Esophagus muscularis mucosa (tissue), 4 donors: ENCODE measurements around the gene MRPS15.
"Not testable (repeated sequence)": the region's sequence is repeated elsewhere in the genome, so short reads cannot be mapped to it uniquely, and the experiment has no call there.

Experiments used
- EP300 ChIP-seq: sonication (generic); formaldehyde crosslinking; IDR thresholded peaks from one replicate; pipeline ENCODE4 v1.6.1; 2017; ENCODE audit warnings: antibody characterized with exemption
- POLR2AphosphoS5 ChIP-seq, 2 donors: sonication (generic); formaldehyde crosslinking; IDR thresholded peaks; one replicate each; pipeline ENCODE4 v1.6.1; 2017; ENCODE audit warnings: antibody characterized with exemption in 2 of 2
- TF ChIP-seq, protein P1 (sequence below), 3 experiments: fragments of 200-600 bp in 2 of 3; fragments of 450-650 bp in 1 of 3; sonication (generic) in 2 of 3; IDR thresholded peaks; one replicate each; pipeline ENCODE4 v1.5.1; 2017 to 2019; ENCODE audit warnings: antibody characterized with exemption in 3 of 3, mild to moderate bottlenecking in 2 of 3, moderate library complexity in 1 of 3

DNA sequence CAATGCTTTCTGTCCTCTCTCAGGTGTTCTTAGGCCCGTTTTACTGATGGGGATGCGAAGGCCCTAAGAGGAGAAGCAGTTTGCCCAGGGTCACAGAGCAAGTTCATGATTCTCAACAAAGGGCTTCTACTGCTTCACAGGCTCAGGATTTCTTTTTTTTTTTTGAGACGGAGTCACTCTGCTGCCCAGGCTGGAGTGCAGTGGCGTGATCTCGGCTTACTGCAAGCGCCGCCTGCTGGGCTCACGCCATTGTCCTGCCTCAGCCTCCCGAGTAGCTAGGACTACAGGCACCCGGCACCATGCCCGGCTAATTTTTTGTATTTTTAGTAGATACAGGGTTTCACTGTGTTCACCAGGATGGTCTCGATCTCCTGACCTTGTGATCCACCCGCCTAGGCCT, 13.4 kb upstream of the MRPS15 start:
- TF ChIP-seq, protein P1, sequence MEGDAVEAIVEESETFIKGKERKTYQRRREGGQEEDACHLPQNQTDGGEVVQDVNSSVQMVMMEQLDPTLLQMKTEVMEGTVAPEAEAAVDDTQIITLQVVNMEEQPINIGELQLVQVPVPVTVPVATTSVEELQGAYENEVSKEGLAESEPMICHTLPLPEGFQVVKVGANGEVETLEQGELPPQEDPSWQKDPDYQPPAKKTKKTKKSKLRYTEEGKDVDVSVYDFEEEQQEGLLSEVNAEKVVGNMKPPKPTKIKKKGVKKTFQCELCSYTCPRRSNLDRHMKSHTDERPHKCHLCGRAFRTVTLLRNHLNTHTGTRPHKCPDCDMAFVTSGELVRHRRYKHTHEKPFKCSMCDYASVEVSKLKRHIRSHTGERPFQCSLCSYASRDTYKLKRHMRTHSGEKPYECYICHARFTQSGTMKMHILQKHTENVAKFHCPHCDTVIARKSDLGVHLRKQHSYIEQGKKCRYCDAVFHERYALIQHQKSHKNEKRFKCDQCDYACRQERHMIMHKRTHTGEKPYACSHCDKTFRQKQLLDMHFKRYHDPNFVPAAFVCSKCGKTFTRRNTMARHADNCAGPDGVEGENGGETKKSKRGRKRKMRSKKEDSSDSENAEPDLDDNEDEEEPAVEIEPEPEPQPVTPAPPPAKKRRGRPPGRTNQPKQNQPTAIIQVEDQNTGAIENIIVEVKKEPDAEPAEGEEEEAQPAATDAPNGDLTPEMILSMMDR (IDR thresholded peaks at IDR 0.05) = not testable (repeated sequence)
- TF ChIP-seq EP300; POLR2AphosphoS5 (IDR thresholded peaks at IDR 0.05): not testable (repeated sequence)
